Osteoblast (primary cell): ENCODE data around the gene PRIMPOL. TPM values are rescaled to one million over a fixed set of nuclear protein-coding genes. Genes with fewer than 3 reads are reported as not detected.

ENCODE experiments used
- DNase-seq: peaks from one replicate; pipeline ENCODE4 v3.0.0; 2011; ENCODE audit warnings: low spot score, mixed read lengths; ENCODE audit not compliant: insufficient read length; ENCODE audit errors: missing footprints
- H2AFZ ChIP-seq: 2 replicates; pipeline ENCODE4 v1.6.0; 2011; ENCODE audit warnings: mild to moderate bottlenecking, low read length
- H3K27ac ChIP-seq: 2 replicates; pipeline ENCODE4 v1.5.1; 2011; ENCODE audit warnings: mild to moderate bottlenecking, low read depth, low read length, moderate library complexity
- H3K27me3 ChIP-seq: 2 replicates; pipeline ENCODE4 v1.6.0; 2012; ENCODE audit warnings: mild to moderate bottlenecking, control low read depth, inconsistent platforms, low read length, moderate library complexity; ENCODE audit not compliant: insufficient read depth
- H3K36me3 ChIP-seq: 2 replicates; pipeline ENCODE4 v1.5.1; 2011; ENCODE audit warnings: mild to moderate bottlenecking, low read length, control low read depth, moderate library complexity; ENCODE audit not compliant: insufficient read depth
- H3K4me1 ChIP-seq: 2 replicates; pipeline ENCODE4 v1.5.1; 2011; ENCODE audit warnings: mild to moderate bottlenecking, low read length, control low read depth, moderate library complexity; ENCODE audit not compliant: insufficient read depth
- H3K4me2 ChIP-seq: 2 replicates; pipeline ENCODE4 v1.6.0; 2011; ENCODE audit warnings: mild to moderate bottlenecking, low read length; ENCODE audit not compliant: insufficient read depth
- H3K4me3 ChIP-seq: fragments of 200-600 bp; sonication (generic); 3 replicates; pipeline ENCODE4 v1.5.1; 2012; ENCODE audit warnings: mild to moderate bottlenecking, low read length, inconsistent platforms; ENCODE audit not compliant: insufficient read depth
- H3K79me2 ChIP-seq: 2 replicates; pipeline ENCODE4 v1.6.0; 2012; ENCODE audit warnings: mild to moderate bottlenecking, low read length, control low read depth, inconsistent platforms; ENCODE audit not compliant: insufficient read depth
- H3K9me3 ChIP-seq: 2 replicates; pipeline ENCODE4 v1.5.1; 2011; ENCODE audit warnings: low read depth, low read length, control low read depth
- H4K20me1 ChIP-seq: 2 replicates; pipeline ENCODE4 v1.6.0; 2012; ENCODE audit warnings: mild to moderate bottlenecking, low read length, control low read depth; ENCODE audit not compliant: insufficient read depth
- CTCF ChIP-seq: IDR thresholded peaks from 2 replicates; pipeline ENCODE4 v1.5.1; 2011; ENCODE audit warnings: mild to moderate bottlenecking, low read depth, low read length, moderate library complexity; ENCODE audit errors: extremely low read depth
- total RNA-seq: library from RNA; depleted of rRNA; stranded (reverse); fragments of >200 nt; gene quantifications from 2 replicates; pipeline ENCODE4 v1.2.3, GENCODE V29; 2012

The PRIMPOL gene
- total RNA-seq, 1 donor, result 16.6 TPM

GRCh38 chr4:184728858-184729257 is 79.3 kb downstream of the PRIMPOL start:
- peak overlapping the region; percentile 59 for H3K27ac ChIP-seq
- H3K27me3 ChIP-seq, result no peaks in the 10 kb centered on the region
- H3K9me3 ChIP-seq, result no peaks in the 10 kb centered on the region
- peak overlapping the region; percentile 49 for H3K4me2 ChIP-seq
- peaks cover 19% of the 10 kb centered on the region for H3K4me1 ChIP-seq
- no peaks in the 10 kb centered on the region for H4K20me1 ChIP-seq
- no peak for TF ChIP-seq CTCF
- H2AFZ ChIP-seq, result no peak overlapping the region
- no peak for DNase-seq
- H3K4me3 ChIP-seq, result no peak overlapping the region
- H3K79me2 ChIP-seq, result peaks cover 39% of the 10 kb centered on the region
- H3K36me3 ChIP-seq, result no peaks in the 10 kb centered on the region

- no peak for DNase-seq
- Histone ChIP-seq H3K79me2 (peaks cover 39% of the 10 kb centered on the region), H3K27me3 (no peaks in the 10 kb centered on the region), H3K4me2 (no peak overlapping the region), H3K4me1 (peaks cover 25% of the 10 kb centered on the region), H3K36me3 (no peaks in the 10 kb centered on the region), H4K20me1 (no peaks in the 10 kb centered on the region), H3K9me3 (no peaks in the 10 kb centered on the region), H3K27ac (peak overlapping the region; percentile 59), H2AFZ (peak overlapping the region; percentile 89), H3K4me3 (no peak overlapping the region)
- TF ChIP-seq CTCF, result no peak
Measured at GRCh38 chr4:184729946-184730345, 80.4 kb downstream of the PRIMPOL start.

GRCh38 chr4:184731056-184731455 is 81.5 kb downstream of the PRIMPOL start:
- Histone ChIP-seq H3K4me1 (peaks cover 25% of the 10 kb centered on the region), H3K4me2 (no peak overlapping the region), H3K27me3 (no peaks in the 10 kb centered on the region), H3K79me2 (peaks cover 39% of the 10 kb centered on the region), H2AFZ (peak overlapping the region; percentile 43), H3K9me3 (no peaks in the 10 kb centered on the region), H3K36me3 (no peaks in the 10 kb centered on the region), H4K20me1 (no peaks in the 10 kb centered on the region), H3K27ac (no peak overlapping the region), H3K4me3 (no peak overlapping the region)
- TF ChIP-seq CTCF, result no peak
- DNase-seq, result no peak

GRCh38 chr4:184732126-184732525 is 82.6 kb downstream of the PRIMPOL start:
- Histone ChIP-seq H3K4me2 (peak overlapping the region; percentile 98), H3K4me3 (peak overlapping the region; percentile 88), H2AFZ (peak overlapping the region; percentile 96), H3K9me3 (no peaks in the 10 kb centered on the region), H3K27me3 (no peaks in the 10 kb centered on the region), H3K79me2 (peaks cover 39% of the 10 kb centered on the region), H3K27ac (peak overlapping the region; percentile 36), H4K20me1 (no peaks in the 10 kb centered on the region), H3K36me3 (no peaks in the 10 kb centered on the region), H3K4me1 (peaks cover 25% of the 10 kb centered on the region)
- TF ChIP-seq CTCF, result no peak
- no peak for DNase-seq
